ENCODE results near the gene EIF3K.
A peak's percentile ranks its signal among the peaks of the same experiment; 100 is the strongest.
"Not testable (repeated sequence)": the region's sequence is repeated elsewhere in the genome, so short reads cannot be mapped to it uniquely, and the experiment has no call there.

Gene EIF3K

GRCh38 chr19:38617764-38618589 is 1.0 kb upstream of the EIF3K start, which contains the start of gene MAP4K1:
Gene MAP4K1, minus strand, starts transcription at chr19:38617953. Its CDS starts 58 bp downstream, at chr19:38617895.
- DNase-seq (ENCODE audit: low read depth, low spot score): no peak

DNA sequence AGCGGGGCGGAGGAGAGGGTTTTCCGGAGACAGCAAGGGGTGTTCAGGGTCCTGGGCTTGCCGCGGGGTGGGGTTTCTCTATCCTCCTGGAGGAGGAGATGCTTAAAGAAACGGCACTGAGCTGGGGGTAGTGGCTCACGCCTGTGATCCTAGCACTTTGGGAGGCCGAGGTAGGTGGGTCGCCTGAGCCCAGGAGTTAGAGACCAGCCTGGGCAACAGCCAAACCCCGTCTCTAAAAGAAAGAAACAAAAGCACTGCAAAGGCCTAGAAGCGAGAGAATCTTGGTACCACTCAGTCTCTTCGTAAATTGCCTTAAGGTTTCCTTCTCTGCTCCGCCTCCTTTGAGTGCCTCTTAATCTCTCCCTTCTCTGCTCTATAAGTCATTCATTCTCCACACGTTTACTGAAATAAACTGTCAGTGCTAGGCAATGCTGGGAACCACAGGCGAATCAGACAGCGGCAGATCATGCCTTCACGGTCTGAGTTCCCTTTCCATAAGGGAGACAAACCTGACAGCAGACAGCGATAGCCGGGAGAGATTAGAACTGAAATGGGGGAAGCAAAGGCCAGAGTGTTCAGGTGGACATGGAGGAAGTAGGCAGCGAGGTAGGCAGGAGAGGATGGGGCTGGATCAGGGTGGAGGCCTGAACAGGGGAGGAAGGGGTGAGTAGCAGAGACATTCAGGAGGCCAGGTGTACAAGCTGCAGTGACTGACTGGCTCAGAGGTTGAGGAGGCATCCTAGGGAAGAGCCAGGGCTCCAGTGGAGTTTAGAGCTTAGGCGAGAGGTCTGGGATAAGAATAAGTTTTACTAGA is 580 bp downstream of the EIF3K start:
- DNase-seq (ENCODE audit: low read depth, low spot score): no peak

DNA sequence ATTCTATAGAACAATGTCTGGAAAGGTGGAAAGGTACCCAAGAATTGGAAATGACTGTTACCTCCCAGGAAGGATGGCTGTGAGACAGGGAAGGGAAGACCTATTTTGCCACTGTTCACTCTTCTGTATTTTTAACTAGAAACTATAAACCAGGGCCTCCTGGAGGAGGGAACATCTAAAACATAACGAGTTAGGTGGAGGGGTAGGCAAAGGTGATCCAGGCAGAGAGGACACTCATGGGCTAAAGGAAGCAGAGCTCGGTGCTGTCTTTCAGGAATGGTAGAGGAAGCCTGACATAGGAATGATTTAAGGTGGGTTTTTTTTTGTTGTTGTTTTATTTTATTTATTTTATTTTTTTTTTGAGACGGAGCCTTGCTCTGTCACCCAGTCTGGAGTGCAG is 5.8 kb downstream of the EIF3K start:
- DNase-seq (ENCODE audit: low read depth, low spot score): no peak

- DNase-seq (ENCODE audit: low read depth, low spot score): no peak
Observed at GRCh38 chr19:38626401-38626800, 7.4 kb downstream of the EIF3K start.

- no peak for DNase-seq (ENCODE audit: low read depth, low spot score)
Observed at GRCh38 chr19:38629568-38629967, 10.6 kb downstream of the EIF3K start.

GRCh38 chr19:38631301-38631700 is 12.3 kb downstream of the EIF3K start:
- not testable (repeated sequence) for DNase-seq (ENCODE audit: low read depth, low spot score)

- DNase-seq (ENCODE audit: low read depth, low spot score): not testable (repeated sequence)
Observed at GRCh38 chr19:38631811-38632475, 13.0 kb downstream of the EIF3K start.

- DNase-seq (ENCODE audit: low read depth, low spot score): no peak
Observed at GRCh38 chr19:38632476-38633213, 13.7 kb downstream of the EIF3K start.

GRCh38 chr19:38634757-38635482 is 15.9 kb downstream of the EIF3K start:
- DNase-seq (ENCODE audit: low read depth, low spot score): no peak

GRCh38 chr19:38635483-38636399 is 16.8 kb downstream of the EIF3K start:
- DNase-seq (ENCODE audit: low read depth, low spot score): no peak

DNA sequence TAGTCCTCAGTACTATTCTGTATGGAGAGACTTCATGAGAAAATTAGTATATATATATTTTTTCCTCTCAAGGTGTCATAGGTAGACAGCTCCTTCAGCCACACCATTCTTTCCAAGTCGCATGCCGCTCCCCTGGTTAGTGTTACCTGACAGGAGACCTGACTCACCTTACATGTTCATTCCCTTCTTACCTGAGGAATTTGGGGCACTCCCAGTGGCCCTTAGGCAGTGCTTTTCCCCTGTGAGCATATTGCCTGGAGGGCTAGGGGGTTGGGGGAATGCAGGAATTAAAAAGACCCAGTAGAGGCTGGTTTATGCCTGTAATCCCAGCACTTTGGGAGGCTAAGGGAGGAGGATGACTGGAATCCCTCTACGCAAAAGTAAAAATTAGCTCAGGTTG is 19.5 kb downstream of the EIF3K start:
- no peak for DNase-seq (ENCODE audit: low read depth, low spot score)

- DNase-seq (ENCODE audit: low read depth, low spot score): no peak
Observed at GRCh38 chr19:38639679-38640078, 20.7 kb downstream of the EIF3K start.

DNA sequence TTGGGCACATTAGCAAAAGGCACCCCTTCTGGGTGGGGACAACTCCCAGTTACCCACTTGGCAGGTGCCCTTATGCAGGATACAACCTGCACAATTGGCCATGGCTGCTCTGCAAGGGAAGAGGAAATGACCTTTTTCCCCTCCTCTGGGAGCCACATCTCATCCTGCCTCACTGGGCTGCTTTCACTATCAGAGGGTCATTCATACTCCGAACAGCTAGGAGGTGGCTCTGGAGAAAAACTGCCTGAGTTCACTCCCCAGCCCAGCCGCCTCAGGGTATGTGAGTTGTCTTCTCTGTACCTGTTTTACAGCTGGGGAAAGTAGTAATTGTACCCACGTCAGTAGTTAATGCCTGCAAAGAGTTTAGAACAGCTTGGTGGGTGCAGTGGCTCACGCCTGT is 21.4 kb downstream of the EIF3K start:
- no peak for DNase-seq (ENCODE audit: low read depth, low spot score)

DNA sequence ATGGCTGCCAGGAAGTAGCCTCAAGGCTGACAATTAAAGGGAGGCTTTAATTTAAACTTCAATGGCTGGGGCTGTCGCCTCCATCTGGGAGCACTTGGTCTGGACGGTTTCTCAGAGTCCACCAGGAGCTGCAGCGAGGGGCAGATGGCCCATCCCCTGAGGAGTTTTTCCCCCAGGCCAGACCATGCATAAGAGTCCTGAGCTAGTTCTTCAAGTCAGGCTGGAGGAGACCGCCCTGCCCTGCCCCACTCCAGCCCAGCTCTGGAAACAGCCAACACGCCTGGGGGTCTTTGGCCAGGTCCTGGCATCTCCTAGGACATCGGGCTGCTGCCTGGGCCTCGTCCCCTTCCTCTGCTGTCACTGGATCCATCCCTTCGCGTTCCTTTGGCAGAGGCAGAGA is 23.2 kb downstream of the EIF3K start:
- no peak for DNase-seq (ENCODE audit: low read depth, low spot score)

DNA sequence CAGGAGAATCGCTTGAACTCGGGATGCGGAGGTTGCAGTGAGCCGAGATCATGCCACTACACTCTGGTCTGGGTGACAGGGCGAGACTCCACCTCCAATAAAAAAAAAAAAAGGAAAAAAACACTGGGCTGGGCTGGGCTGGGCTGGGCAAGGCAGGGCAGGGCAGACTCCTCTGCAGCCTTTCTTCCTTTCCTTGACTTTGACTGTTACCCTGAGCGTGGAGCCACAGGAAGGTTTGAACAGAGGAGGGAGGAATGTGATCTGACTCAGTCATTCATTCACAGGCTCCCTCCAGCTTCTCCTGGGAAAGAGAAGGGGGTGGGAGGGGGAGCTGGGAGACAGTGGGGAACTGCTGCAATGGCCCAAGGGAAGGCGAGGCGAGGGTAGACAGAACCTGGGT is 25.7 kb downstream of the EIF3K start:
- DNase-seq (ENCODE audit: low read depth, low spot score): no peak

GRCh38 chr19:38647368-38647965 is 28.5 kb downstream of the EIF3K start, which contains the start of gene ACTN4:
Gene ACTN4, plus strand, starts transcription at chr19:38647649. Its CDS starts 97 bp downstream, at chr19:38647746.
- DNase-seq (ENCODE audit: low read depth, low spot score): peak; percentile 93

DNA sequence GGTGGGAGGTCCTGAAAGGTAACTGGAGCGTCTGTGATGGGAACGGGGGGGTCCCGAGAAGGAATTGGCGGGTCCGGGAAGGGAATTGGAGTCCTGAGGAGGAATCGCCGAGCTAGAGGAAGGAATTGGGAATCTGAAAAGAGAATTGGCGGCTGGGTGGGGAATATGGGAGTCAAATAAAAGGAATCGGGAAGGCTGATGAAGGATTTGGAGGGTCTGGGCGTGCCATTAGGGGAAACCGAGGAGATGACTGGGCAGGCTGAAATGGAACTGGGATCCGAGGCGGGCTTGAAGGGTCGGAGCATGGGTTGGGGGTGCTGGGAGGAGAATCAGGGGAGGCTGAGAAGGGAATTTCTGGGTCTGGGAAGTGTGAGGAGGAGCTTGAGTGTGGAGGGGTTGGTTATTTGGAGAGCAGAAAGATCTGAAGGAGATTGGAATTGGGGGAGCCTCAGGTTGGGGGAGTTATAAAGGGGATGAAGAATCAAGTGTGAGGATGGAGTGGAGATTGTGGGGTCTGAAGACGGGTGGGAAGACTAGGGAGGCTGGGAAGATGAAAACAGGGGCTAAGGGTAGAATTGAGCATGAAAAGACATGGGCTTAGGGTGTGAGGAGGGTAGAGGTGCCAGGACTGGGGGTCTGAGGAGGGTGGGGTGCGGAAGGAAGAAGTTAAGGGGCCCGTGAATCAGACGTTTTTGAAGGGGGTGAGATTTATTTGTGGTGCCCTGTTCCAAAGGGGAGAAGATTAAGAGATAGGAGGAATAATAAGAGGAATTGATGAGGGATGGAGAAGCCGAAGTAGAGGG is 29.2 kb downstream of the EIF3K start:
- no peak for DNase-seq (ENCODE audit: low read depth, low spot score)

DNA sequence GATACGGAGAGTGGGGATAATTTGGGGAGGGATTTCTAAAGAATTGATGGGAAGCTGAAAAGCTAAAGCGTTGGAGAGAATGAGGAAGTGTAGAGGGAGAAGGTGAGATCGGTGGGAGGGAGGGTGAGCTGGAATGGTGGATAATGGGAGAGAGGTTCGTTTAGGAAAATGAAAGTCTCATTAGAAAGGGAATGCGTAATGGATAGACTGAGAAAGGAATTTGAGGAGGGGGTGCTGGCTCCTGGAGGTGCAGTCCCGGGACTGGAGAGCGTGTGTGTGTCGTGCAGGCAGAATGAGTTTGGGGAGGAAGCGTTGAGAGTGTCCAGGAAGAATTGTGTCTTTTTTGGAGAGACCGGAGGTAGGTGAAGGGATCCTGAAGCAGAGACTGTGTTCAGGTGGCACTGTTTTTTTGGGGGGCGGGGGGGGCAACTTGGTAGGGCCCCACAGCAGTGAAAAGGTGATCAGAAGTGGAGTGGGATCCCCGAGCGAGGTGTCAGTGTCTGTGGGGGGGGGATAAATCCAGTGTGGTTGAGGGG is 29.8 kb downstream of the EIF3K start:
- DNase-seq (ENCODE audit: low read depth, low spot score): no peak

Measured in smooth muscle cell of the brain vasculature (primary cell).